ENCODE results near the gene ACOXL.

DNA sequence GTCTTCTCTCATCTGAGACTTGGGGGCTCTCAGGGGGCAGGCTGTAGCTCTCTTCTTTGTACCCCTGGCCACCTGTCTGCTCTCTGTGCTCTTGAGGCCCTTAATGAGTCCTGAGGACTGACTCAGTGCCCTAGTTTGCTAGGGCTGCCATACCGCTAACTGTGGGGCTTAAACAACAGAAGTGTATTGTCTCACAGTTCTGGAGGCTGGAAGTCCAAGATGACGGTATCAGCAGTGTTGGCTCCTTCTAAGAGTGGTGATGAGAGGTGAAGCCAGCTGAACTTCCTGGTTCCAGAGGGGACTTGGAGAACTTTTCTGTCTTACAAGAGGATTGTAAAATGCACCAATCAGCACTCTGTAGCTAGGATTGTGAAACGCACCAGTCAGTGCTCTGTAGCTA lies 67.0 kb downstream of the ACOXL start:
- TF ChIP-seq POU2F2 (IDR thresholded peaks at IDR 0.05; ENCODE audit: borderline replicate concordance, low read depth, low read length) (no peak), ASH2L (IDR thresholded peaks at IDR 0.05; ENCODE audit: borderline replicate concordance, low read depth) (no peak), USF1 (IDR thresholded peaks at IDR 0.05; ENCODE audit: borderline replicate concordance, extremely low read length, insufficient read depth, low read depth, low read length) (no peak), POLR2A (IDR thresholded peaks at IDR 0.05; ENCODE audit: low read depth, low read length) (no peak), NR2C2 (IDR thresholded peaks at IDR 0.05; ENCODE audit: borderline replicate concordance, control insufficient read depth, insufficient read length, low read depth) (no peak), POLR2AphosphoS5 (IDR thresholded peaks at IDR 0.05; ENCODE audit: low read length) (no peak), NFYB (IDR thresholded peaks at IDR 0.05; ENCODE audit: insufficient read depth, low read depth, low read length) (no peak), CHD1 (IDR thresholded peaks at IDR 0.05; ENCODE audit: low read depth, low read length) (no peak), TCF12 (IDR thresholded peaks at IDR 0.05; ENCODE audit: low read depth, low read length) (no peak), TAF1 (IDR thresholded peaks at IDR 0.05; ENCODE audit: borderline replicate concordance, low read depth, low read length) (no peak), SIX5 (IDR thresholded peaks at IDR 0.05; ENCODE audit: low read depth, low read length, severe bottlenecking) (no peak), YY1 (IDR thresholded peaks at IDR 0.05; ENCODE audit: low read depth, low read length) (no peak), BCLAF1 (IDR thresholded peaks at IDR 0.05) (no peak)
- TF ChIP-seq, protein P1, sequence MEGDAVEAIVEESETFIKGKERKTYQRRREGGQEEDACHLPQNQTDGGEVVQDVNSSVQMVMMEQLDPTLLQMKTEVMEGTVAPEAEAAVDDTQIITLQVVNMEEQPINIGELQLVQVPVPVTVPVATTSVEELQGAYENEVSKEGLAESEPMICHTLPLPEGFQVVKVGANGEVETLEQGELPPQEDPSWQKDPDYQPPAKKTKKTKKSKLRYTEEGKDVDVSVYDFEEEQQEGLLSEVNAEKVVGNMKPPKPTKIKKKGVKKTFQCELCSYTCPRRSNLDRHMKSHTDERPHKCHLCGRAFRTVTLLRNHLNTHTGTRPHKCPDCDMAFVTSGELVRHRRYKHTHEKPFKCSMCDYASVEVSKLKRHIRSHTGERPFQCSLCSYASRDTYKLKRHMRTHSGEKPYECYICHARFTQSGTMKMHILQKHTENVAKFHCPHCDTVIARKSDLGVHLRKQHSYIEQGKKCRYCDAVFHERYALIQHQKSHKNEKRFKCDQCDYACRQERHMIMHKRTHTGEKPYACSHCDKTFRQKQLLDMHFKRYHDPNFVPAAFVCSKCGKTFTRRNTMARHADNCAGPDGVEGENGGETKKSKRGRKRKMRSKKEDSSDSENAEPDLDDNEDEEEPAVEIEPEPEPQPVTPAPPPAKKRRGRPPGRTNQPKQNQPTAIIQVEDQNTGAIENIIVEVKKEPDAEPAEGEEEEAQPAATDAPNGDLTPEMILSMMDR (IDR thresholded peaks at IDR 0.05 in 2 of 3, conservative IDR thresholded peaks at IDR 0.05 in 1 of 3; ENCODE audit: control insufficient read depth in 2 of 3, extremely low read depth in 1 of 3, insufficient read depth in 1 of 3, low read depth in 3 of 3, low read length in 3 of 3) = no peak

All from GM12878 (cell line).